H4 (cell line): ENCODE data around the gene MAP4. TPM values are rescaled to one million over a fixed set of nuclear protein-coding genes. Genes with fewer than 3 reads are reported as not detected.
"Not testable (repeated sequence)": the region's sequence is repeated elsewhere in the genome, so short reads cannot be mapped to it uniquely, and the experiment has no call there.

Source experiments
- DNase-seq: peaks from one replicate; pipeline ENCODE4 v3.0.0-alpha.2; 2015; ENCODE audit warnings: low spot score
- total RNA-seq: library from RNA; depleted of rRNA; stranded (reverse); fragments of >200 nt; shearing (Covaris generic); gene quantifications from 2 replicates; pipeline ENCODE4 v1.2.3, GENCODE V29; 2014; rRNA removed

MAP4 gene
- total RNA-seq, 1 experiment from 2014 or later: 40.8 TPM

DNA sequence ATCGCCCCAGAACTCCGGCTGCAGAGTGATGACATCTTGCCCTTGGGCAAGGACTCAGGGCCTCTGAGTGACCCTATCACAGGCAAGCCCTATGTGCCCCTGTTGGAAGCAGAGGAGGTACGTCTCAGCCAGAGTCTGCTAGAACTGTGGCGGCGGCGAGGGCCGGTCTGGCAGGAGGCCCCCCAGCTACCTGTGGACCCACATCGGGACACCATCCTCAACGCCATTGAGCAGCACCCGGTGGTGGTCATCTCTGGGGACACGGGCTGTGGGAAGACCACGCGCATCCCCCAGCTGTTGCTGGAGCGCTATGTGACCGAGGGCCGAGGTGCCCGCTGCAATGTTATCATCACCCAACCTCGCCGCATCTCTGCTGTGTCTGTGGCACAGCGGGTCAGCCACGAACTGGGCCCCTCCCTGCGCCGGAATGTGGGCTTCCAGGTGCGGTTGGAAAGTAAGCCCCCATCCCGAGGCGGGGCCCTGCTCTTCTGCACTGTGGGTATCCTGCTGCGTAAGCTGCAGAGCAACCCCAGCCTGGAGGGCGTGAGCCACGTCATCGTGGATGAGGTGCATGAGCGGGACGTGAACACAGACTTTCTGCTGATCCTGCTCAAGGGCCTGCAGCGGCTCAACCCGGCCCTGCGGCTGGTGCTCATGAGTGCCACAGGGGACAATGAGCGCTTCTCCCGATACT lies 169.9 kb downstream of the MAP4 start:
- DNase-seq: no peak

DNA sequence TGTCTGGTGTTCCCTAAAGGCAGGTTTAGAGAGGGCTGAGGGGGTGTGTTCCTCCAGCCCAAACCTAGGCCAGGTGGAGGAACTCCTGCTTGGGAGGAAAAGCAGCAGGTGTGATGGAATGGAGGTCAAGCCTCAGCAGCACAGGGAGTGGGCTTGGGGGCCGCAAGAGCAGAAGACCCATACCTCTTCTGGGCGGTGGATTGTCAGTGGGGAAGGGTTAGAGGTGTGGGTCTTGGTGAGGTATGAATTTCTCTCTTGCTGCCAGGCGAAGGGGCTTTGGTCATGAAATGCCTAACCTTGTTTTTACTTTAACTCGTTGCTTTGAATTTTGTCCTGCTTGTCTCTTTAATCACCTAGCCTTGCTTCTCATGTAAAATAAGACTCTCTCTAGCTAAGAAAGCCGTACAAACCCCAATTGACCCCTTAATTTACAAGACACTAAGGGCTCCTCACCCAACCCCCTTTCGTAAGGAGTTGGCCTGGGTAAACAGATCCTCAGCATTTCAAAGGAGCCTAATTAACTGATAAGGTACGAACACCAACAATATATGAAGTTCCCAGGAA lies 174.3 kb downstream of the MAP4 start:
- no peak for DNase-seq

DNA sequence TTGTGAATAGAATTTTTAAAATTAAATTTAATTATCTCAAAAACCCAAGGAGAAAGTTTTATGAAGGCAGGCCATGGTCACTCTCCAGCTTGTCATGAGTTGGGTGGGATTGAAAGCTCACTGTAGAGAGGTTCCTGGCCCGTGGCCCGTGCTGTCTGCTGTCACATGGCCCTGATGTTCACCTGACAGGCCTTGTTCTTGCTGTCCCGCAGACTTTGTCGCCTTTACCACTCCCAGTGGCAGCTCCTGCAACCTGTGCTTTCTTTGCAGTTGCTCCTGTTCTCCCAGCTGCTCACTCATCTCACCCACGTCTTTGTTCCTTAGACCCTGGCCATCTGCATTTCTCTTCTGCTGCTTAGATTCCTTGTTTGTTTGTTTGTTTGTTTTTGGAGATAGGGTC lies 177.7 kb downstream of the MAP4 start:
- no peak for DNase-seq

DNA sequence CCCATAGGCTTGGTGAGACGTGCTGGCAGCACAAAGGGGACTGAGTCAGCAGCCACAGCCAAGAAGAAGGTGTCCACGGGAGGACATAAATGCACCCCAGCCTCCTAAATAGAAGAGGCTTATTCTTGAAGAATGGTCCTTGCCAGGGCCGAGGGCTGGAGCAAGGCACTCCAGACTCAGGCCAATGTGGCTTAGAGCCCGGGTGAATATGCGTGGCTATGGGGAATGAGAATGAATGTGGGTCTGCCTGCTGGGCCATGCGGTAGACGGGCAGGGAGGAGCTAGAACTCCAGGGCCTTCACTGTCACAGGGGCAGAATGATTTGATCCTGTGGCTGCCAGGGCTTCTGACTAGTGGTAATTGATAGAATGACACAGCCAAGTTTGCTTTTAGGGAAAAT lies 179.2 kb downstream of the MAP4 start:
- DNase-seq: no peak

GRCh38 chr3:47829482-47829881 lies 186.7 kb downstream of the MAP4 start:
- not testable (repeated sequence) for DNase-seq

GRCh38 chr3:47825590-47825989 lies 190.6 kb downstream of the MAP4 start:
- no peak for DNase-seq

DNA sequence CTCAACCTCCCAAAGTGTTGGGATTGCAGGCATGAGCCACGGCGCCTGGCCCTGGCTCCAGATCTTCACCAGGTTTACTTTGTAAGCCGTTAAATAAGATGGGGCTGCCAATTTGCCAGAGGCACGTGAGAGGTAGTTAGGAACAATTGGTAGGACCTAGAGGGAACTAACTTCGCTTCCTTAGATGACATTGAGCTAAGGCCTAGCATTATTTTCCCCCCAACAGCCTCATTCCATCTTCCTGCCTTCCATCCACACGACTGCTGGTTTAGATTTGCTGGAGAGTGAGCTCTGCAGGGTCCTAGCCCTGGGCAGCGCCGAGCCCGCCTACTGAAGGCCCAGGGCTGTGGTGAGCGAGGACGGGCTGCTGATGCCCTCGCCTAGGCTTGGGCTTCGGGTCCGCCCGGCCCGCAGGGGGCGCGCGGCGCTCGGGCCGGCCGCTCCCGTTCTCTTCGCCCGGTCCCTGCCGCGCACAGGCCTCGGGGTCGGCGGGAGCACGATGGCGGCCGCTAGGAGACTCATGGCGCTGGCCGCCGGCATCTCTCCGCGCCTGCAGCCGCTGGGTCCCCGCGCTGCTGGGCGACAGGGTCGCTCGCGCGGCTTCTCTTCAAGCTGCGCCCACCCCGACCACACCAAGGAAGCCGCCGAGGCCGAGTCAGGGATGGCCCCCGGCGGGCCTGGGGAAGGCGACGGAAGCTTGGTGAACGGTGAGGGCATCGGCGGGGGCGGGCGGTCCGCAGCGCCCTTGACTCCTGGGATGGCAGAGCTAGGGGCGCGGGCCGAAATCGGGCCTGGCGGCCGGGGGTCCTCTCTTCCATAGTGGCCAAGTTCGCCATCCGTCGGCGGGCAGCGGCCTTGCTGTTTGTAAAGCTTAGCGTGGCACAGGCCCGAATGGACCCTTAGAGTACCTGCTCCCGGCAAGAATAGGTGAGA lies 191.4 kb downstream of the MAP4 start:
- DNase-seq: peak; percentile 45

DNA sequence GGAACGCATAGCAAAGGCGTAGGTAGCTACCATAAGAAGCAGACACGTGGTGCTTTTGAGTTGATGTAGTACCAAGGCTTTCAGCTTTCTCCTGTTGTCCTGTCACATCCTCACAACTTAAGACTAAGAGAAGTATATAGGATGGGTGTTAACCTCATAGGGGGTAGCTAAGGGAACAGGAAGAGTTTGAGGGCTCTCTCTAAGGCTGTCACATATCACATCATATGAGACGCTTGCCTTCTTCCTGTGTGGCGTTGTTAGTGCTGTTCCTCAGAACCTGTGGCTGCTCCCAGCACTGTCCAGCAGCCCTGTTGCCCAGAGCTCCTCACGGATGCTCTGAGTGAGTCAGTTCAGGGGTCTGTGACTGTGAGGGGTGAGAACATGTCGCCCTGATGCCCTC lies 198.6 kb downstream of the MAP4 start:
- DNase-seq: no peak

GRCh38 chr3:47813551-47814177 lies 202.6 kb downstream of the MAP4 start:
- no peak for DNase-seq

GRCh38 chr3:47804577-47804976 lies 211.6 kb downstream of the MAP4 start:
- no peak for DNase-seq

GRCh38 chr3:47803480-47804025 lies 212.7 kb downstream of the MAP4 start:
- peak; percentile 7 for DNase-seq

DNA sequence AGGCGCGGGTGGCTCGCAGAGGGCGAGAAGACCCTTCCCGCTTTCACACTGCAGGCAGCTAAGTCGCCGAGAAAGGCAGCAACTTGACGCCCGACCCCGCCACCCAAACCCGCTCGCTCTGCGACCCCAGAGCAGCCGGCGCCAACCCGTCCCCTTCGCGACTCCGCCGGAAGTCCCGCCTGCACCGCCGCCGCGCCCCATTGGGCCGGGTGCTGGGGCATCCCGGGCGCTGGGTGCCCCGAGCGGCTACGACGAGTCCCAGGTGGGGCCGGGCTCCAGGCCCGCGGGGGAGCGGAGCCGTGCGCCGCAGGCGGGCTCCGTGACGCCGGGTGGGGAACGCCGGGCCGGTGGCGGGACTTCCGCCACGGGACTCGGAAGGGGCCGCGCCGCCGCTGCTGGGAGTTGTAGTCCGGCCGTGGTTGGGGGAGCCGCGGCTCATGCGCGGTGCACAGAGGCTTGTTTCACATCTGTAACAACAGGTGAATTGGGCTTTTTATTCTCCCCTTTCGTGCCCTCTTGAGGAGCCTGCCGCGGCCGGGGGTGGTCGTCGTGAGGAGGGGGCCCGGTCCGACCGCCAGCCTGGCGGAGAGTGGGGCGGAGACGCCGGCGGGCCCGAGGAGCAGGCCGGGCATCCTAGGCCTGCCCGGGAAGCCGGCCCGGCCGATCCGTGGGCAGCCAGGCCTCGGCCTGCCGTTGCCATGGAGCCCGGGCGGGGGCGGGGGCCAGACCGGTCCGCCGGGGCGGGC lies 213.3 kb downstream of the MAP4 start, which contains the start of gene DHX30:
TSS of gene DHX30 (plus strand) at position 405 of the 746 bp plus-strand sequence. CDS start 7,546 bp downstream, outside the sequence.
- DNase-seq: peak; percentile 61

Other genes starting within 250 kb of the MAP4 start
- gene SMARCC1, start 234.5 kb downstream of the MAP4 start, total RNA-seq: 17.6 and 32.7 TPM in 2 replicates
- 29.8 and 36.0 TPM in 2 replicates for gene DHX30, start 213.3 kb downstream of the MAP4 start, total RNA-seq
- 10.0 and 12.2 TPM in 2 replicates for gene CDC25A, start 172.0 kb upstream of the MAP4 start, total RNA-seq
- 0.15 TPM in 1 of 2 replicates, not detected in the other for gene CAMP, start 207.1 kb upstream of the MAP4 start, total RNA-seq
- gene ZNF589, start 224.7 kb upstream of the MAP4 start, total RNA-seq: 1.3 and 1.5 TPM in 2 replicates